GM13976 (cell line): ENCODE results near the gene GALNT14.

Experiments
- DNase-seq: peaks from one replicate; pipeline ENCODE4 v3.0.0; 2012; ENCODE audit warnings: low spot score
- CTCF ChIP-seq: IDR thresholded peaks from 2 replicates; pipeline ENCODE4 v1.5.1; 2012; ENCODE audit warnings: borderline replicate concordance, mild to moderate bottlenecking; ENCODE audit not compliant: insufficient read depth; ENCODE audit errors: extremely low read depth, missing control alignments, control extremely low read depth
- in situ Hi-C: fragments of 300-500 bp; cut with MboI; formaldehyde crosslinking; loops from one replicate; pipeline ENCODE4 v1.12.0; 2022; ENCODE audit warnings: low sequenced_read_pairs, mixed read lengths, inconsistent platforms; ENCODE audit not compliant: unreplicated experiment

The GALNT14 gene

GRCh38 chr2:31097962-31098613 is 40.2 kb downstream of the GALNT14 start:
- no peak for TF ChIP-seq CTCF
- DNase-seq: no peak
- in situ Hi-C loops: no loop called here

- in situ Hi-C loops: no loop called here
- TF ChIP-seq CTCF: no peak
- DNase-seq: no peak
These were observed 48.1 kb downstream of the GALNT14 start for GRCh38 chr2:31090188-31090587.

DNA sequence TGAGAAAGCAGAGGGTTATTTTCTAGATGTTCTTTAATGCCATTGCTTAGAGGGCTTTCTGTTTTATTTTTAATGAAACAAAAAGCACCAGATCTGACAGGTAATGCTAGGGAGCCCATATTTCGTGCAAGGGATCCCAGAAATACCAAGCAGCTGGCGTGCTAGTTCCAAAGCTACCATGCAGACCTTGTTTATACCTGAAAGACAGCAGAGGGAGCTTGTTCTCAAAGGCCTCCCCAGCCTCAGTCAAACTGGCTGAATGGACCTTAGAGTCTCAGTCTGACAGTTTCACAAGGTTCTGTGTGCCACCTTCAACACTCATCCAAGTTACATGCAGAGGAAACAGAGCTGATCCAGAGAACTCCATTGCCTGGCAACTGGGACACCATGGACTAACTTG is 48.6 kb downstream of the GALNT14 start:
- in situ Hi-C loops: no loop called here
- no peak for DNase-seq
- TF ChIP-seq CTCF: no peak

DNA sequence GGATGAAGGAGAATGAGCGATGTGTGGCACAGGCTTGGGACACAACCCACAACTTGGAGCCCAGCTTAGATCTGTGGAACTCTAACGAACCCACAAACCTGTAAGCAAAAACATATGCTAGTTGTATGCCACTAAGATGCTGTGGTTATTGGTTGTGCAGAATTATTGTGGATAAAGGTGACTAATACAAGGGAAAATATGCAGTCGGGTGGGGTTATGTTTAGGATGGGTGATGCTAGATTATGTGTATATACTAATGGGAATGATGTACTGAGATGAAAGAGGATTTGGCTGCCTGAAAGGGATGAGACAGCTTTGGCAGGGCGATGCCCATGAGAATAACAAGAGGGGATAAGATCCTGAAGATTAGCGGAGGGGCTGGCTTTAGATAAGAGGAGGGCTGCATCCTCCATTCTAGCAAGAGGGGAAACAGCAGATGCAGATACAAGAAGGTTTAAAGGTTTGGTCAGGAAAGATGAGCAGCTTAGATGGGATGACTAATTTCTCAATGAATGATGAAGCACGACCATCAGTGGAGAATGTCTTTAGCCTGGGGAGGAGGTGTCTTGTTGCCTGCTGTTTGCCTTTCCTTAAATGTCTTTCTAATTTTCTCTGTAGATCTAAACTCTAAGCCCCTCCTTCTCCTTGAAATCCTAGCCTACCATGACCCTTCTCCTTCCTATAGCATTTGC is 49.6 kb downstream of the GALNT14 start:
- DNase-seq: no peak
- no peak for TF ChIP-seq CTCF
- in situ Hi-C loops: no loop called here

DNA sequence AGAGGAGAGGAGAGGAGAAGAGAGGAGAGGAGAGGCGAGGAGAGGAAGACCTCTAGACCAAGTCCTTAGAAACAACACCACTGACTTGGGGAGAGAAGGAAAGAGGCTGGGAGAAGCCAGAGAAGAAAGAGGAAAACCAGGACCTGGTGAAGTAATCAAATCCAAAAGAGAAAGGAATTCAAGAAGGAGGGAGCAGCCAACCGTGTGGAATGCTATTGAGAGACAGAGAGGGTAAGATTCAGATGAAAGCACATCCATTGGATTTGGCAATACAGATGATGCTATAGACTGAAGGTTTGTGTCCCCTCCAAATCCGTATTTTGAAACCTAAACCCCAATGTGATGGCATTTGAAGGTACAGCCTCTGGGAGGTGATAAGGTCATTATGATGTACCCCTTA is 50.7 kb downstream of the GALNT14 start:
- in situ Hi-C loops: no loop called here
- no peak for TF ChIP-seq CTCF
- no peak for DNase-seq

- in situ Hi-C loops: no loop called here
- no peak for TF ChIP-seq CTCF
These were observed 51.6 kb downstream of the GALNT14 start for GRCh38 chr2:31086590-31086989.

More at GRCh38 chr2:31086590-31086989, 51.6 kb downstream of the GALNT14 start:
- no peak for DNase-seq
